ENCODE data around the gene PASK.

DNA sequence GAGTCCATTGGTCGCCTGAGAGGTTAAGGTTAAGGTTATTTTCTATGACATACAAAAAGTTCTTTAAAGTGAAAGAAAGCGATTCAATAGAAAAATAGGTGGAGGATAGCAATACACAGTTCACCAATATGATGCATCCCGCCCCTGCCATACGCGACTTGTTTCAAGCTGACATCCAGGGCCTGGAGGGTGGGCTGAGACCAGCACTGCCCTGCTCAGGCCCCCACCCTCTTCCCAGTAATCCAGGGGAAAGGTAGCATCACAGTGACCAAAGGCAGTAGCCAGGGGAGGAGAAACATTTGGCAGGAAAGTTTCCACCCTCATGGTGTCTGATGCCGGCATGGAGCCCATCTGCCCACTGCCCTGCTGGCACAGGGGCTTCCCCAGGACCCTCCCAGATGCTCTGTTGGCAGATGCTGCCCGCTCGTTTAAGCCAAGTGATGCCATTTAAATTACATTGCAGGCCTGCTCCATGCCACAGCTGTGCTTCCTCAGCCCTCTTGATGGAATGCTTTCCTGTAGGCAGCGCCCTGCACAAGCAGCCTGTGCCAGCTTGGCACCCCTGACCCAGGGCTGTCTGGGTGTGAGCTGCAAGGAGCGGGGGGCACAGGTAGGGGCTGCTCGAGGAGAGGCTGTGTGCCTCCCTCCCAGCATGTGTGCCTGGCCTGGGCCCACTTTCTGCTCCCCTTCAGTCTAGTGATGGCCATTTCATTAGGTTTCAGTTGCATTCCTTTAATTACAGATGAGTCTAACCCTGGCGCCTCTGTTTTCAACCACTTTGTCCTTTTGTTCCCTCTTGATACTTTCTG, 28.5 kb upstream of the PASK start:
- no peak for TF ChIP-seq POLR2A (IDR thresholded peaks at IDR 0.05)
- TF ChIP-seq, protein P1, sequence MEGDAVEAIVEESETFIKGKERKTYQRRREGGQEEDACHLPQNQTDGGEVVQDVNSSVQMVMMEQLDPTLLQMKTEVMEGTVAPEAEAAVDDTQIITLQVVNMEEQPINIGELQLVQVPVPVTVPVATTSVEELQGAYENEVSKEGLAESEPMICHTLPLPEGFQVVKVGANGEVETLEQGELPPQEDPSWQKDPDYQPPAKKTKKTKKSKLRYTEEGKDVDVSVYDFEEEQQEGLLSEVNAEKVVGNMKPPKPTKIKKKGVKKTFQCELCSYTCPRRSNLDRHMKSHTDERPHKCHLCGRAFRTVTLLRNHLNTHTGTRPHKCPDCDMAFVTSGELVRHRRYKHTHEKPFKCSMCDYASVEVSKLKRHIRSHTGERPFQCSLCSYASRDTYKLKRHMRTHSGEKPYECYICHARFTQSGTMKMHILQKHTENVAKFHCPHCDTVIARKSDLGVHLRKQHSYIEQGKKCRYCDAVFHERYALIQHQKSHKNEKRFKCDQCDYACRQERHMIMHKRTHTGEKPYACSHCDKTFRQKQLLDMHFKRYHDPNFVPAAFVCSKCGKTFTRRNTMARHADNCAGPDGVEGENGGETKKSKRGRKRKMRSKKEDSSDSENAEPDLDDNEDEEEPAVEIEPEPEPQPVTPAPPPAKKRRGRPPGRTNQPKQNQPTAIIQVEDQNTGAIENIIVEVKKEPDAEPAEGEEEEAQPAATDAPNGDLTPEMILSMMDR (IDR thresholded peaks at IDR 0.05), result no peak

Data from testis (tissue), 2 donors.